ENCODE results near the gene SS18L1.

Gene SS18L1

DNA sequence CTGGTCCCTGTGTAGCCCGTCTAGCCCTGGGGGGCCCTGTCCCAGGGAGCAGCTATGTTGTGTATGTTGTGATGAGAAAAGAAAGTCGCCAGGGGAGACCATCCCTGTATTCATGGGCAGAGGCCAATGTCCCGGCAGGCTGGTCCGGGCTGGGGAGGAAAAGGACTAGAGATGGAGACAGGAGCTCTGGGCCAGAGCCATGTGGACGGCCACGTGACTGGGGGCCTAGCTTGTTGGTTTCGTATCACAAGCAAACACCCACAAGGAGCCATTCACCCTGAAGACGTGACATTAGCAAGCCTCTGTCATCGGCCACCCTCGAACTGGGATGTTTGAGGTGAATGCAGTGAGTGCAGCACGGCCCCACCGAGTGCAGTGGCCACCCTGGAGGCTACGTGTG lies 79.4 kb downstream of the SS18L1 start:
- TF ChIP-seq ZNF274 (IDR thresholded peaks at IDR 0.05; ENCODE audit: low read depth, low read length) = no peak
- no peak overlapping the region for H3K4me3 ChIP-seq (ENCODE audit: low read length)

DNA sequence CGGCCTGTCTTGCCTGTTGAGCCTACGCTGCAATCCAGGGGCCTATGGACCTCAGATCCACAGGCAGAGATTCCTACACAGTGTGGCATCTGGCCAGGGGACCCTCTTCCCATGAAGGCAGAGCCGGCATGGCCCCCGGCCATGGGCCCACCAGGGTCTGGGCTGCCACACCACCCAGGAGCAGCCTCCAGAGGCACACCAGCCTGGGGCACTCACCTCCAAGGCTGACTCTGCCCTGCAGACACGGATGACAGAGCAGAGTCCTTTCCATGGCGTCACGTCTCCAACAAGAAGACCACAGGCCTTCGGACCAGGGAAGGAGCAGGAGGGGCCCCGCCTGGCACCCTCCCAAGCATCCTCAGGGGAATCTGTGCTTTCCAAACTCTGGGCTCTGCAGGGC lies 80.0 kb downstream of the SS18L1 start:
- H3K4me3 ChIP-seq (ENCODE audit: low read length) = no peak overlapping the region
- no peak for TF ChIP-seq ZNF274 (IDR thresholded peaks at IDR 0.05; ENCODE audit: low read depth, low read length)

DNA sequence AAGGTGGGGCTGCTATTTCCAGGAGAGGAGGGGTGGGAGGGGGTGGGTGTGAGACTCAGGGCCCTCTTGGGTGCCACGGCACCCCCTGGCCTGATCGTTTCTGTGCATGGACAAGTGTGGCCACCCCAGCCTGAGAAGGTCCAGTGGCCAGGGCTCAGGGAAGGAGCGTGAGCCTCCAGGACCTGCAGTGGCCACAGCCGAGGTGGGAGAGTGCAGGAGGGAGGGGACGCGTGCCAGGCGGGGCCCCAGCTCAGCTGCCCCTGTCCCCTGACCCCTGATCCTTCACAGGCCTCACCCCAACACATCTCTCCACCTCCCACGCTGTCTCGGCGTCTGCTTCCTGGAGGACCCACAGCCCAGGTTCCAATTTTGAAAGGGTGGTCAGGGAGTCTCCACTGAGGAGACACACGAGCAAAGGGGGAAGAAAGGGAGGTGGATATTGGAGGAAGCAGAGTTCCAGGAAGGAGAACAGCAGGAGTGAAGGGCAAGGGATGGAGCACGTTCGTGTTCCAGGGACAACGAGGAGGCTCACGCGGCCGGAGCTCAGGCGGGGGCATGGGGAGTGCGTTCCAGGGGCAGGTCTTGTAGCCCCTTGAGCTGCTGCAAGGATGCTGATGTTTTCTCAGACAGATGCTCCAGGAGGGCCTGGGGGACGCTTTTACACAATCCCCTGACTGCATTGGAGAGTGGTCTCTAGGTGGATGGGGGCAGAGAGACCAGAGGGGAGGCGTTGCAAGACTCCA lies 80.7 kb downstream of the SS18L1 start:
- TF ChIP-seq ZNF274 (IDR thresholded peaks at IDR 0.05; ENCODE audit: low read depth, low read length) = no peak
- no peak overlapping the region for H3K4me3 ChIP-seq (ENCODE audit: low read length)

DNA sequence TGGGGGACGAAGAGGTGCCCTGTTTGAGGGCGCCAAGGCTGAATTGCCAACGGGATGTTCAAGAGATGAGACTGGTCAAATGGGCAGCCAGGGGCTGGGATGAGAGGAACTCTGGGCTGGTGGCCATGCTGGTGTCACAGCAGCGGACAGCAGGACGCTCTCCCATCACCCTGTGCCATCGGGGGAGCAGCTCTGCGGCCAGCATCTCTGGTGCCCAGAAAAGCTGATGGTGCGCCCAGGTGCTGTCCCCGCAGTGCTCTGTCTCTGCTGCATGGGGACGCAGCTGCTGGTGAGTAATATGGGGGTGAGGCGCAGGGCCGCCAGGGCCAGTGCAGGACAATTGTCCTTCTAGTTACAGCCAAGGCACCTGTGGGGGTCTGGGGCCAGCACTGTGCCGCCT lies 81.5 kb downstream of the SS18L1 start:
- no peak for TF ChIP-seq ZNF274 (IDR thresholded peaks at IDR 0.05; ENCODE audit: low read depth, low read length)
- no peak overlapping the region for H3K4me3 ChIP-seq (ENCODE audit: low read length)

DNA sequence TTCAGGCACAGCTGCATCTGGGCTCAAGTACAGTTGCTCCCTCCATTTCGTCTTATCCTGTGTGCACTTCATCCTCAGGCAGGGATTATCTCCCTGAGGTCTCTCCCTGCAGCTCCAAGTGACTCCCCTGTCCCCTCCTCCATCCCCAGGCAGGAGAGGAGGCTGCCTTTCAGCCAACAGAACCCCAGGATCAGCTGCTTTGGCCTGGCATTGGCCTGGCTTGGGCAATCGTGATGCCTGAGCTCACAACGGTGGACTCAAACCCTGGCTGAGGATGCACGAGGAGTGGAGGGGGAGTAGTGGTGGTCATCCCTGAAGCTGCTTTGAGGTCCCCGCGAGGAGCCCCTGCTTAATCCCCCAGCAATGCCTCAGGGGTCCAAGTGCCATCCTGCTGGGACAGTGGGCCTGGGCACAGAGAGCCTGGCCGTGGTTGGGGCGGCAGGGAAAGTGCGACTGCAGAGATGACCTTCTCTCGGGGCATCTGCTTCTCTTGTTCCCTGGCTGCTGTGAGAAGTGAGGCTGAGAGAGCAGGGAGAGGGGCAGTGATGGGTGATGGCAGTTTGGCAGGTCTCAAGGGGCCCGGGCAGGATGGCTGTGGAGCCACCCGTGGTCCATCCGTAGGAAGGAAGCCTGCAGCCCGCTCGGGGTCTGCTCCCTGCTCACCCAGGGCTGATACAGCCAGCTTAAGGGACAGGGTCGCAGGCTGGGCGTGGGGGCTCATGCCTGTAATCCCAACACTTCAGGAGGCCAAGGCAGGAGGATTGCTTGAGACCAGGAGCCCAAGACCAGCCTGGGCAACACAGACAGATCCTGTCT lies 82.5 kb downstream of the SS18L1 start:
- H3K4me3 ChIP-seq (ENCODE audit: low read length) = no peak overlapping the region
- TF ChIP-seq ZNF274 (IDR thresholded peaks at IDR 0.05; ENCODE audit: low read depth, low read length) = no peak

DNA sequence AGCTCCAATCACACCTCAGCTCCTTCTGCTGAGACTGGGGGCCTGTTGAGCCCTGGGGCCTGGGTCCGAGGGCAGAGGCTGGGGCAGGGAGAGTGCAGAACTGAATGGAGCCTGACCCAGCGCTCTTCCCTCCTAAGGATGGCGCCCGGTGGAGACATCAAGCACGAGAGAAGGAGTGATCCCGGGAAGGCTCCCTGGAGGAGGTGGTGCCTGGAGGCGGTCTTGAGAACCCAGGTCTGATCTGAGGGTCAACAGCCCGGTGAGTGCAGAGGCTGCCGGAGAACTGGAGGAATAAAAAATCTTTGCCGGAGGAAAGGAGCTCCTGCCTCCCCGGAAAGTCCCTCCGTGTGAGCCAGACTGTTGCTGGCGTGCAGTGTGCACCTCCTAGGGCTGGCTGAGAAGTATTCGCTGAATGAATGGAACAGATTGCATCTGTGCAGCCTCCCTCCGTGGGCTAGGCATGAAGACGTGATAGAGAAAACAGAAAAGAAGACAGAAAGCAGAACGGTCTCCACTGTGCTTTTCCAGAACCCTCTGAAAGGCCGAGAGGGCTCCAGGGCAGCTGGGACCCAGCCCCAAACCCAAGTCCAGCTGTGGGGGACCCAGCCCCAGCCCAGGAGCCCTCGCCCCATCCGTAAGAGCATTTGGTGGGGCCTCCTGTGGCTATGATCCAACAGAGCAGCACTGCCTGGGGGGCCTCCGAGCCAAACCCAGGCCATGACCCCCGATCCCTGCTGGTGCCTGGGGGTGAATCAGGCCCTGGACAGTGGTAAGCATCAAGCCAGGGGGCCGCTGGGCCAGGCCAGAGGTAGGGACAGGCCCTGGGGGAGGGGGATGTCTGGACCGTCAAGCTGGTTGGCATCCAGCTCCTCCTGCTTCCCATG lies 83.4 kb downstream of the SS18L1 start:
- no peak overlapping the region for H3K4me3 ChIP-seq (ENCODE audit: low read length)
- no peak for TF ChIP-seq ZNF274 (IDR thresholded peaks at IDR 0.05; ENCODE audit: low read depth, low read length)

DNA sequence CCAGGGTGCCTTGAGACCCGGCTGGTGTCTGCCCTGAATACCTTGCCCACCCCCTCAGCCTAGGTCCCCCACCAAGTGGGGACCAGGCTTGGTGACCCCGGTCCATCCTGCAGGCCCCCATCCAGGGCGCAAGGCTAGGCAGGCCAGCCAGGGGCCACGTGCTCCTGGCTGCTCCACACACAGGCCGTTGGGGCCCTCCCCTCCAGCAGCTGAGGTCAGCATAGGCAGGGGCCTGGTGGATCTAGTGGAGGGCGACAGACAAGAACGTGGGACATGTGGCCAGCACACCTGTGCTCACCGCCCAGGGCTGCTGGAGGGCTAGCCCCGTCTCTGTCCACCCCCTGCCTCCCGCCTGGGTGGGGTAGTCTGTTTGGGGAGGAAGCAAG lies 84.0 kb downstream of the SS18L1 start:
- TF ChIP-seq ZNF274 (IDR thresholded peaks at IDR 0.05; ENCODE audit: low read depth, low read length) = no peak
- no peak overlapping the region for H3K4me3 ChIP-seq (ENCODE audit: low read length)

DNA sequence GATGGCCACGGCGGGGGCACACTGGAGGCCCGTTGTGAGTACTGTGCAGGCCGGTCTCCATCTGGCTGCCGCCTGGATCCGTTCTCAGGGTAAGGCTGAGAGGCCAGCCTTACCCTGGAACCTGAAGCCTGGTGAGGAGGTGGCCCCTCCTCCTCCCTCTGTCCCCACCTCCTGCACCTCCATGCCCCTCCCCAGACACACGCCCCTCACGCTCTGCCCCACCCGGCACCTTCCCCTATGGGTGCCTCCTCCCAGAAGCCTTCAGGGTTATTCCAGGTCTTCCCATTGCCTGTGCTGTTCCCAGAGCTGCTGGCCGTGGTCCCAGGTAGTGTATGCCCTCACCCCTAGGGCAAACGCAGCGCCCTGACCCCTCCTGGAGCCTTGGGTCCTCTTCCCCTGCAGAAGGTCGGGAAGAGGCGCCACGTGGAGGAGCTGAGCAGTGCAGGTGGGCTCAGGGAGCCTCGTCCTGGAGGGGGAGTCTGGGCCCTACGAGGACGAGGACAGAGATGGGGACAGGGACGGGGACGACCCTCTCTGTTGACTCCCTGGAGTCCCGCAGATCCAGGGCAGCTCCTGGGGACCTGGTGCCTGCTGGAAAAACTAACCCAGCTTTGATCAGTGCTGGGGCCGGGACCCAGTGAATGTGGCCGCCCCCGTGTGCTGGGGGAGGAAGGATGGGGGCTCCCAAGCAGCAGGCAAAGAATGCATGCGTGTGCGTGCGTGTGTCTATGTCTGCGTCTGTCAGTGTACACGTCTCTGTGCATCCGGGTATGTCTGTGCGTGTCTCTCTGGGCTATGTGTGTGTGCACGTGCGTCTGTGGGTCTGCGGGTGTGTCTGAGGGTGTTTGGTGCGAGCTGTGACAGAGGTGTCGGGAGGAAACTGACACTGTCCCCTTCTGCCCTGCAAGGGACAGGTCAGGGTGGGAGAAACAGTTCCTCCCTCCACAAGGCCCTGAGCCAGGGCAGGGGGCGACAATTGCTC lies 84.7 kb downstream of the SS18L1 start:
- no peak for TF ChIP-seq ZNF274 (IDR thresholded peaks at IDR 0.05; ENCODE audit: low read depth, low read length)
- H3K4me3 ChIP-seq (ENCODE audit: low read length) = no peak overlapping the region

DNA sequence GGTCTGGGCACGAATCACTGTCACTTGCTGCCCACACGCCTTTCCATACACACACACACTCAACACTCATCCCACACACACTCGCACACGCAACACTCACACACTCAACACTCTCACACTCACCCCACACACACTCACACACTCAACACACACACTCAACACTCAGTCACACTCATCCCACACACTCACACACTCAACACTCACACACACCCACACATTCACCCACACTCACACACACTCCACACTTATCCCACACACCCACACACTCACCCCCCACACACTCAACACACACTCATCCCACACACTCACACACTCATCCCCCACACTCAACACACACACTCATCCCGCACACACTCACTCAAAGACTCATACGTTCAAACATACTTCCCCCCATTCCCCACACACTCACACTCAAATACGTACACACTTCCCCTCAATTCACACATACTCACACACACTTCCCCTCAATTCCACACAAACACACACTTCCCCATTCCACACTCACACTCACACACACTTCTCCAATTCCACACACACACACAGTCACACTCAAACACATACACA lies 85.5 kb downstream of the SS18L1 start:
- TF ChIP-seq ZNF274 (IDR thresholded peaks at IDR 0.05; ENCODE audit: low read depth, low read length) = no peak
- H3K4me3 ChIP-seq (ENCODE audit: low read length) = no peak overlapping the region

DNA sequence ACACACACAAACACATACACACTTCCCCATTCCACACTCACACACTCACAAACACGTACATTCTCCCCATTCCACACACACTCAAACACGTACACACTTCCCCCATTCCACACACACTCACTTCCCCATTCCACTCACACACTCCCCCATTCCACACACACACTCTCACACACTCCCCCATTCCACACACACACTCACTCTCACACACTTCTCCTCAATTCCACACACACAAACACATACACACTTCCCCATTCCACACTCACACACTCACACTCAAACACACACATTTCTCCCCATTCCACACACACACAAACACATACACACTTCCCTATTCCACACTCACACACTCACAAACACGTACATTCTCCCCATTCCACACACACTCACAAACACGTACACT lies 86.1 kb downstream of the SS18L1 start:
- H3K4me3 ChIP-seq (ENCODE audit: low read length) = no peak overlapping the region
- no peak for TF ChIP-seq ZNF274 (IDR thresholded peaks at IDR 0.05; ENCODE audit: low read depth, low read length)

DNA sequence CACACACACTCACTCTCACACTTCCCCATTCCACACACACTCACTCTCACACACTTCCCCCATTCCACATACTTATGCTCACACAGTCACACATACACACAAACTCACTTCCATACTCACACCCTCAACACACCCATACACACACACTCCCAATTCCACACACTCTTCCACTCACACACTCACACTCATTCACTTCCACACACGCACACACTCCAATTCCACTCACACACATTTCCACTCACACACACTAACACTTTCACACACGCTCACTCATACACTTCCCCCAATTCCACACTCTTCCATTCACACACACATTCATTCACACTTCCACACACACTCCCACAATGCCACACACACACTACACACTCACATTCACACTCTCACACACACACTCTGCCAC lies 86.7 kb downstream of the SS18L1 start:
- TF ChIP-seq ZNF274 (IDR thresholded peaks at IDR 0.05; ENCODE audit: low read depth, low read length) = no peak
- no peak overlapping the region for H3K4me3 ChIP-seq (ENCODE audit: low read length)

DNA sequence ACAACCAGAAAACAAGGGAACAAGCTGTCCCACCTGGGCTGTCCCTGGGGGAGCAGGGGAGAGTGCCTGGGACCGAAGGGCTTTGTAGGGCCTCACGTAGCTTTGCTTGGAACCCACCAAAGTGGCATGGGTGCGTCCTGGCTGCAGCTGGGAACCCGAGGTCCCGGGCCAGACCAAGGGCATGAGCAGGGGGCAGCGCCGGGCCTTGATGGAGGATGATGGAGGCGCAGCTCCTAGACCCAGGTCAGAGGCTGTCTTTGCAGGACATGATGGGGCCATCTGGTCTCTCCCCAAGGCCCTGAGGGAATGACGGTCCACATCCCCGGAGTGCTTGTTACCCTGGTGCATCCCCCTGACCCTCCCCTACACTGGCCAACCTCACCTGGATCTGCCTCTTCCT lies 87.1 kb downstream of the SS18L1 start:
- TF ChIP-seq ZNF274 (IDR thresholded peaks at IDR 0.05; ENCODE audit: low read depth, low read length) = no peak
- no peak overlapping the region for H3K4me3 ChIP-seq (ENCODE audit: low read length)

DNA sequence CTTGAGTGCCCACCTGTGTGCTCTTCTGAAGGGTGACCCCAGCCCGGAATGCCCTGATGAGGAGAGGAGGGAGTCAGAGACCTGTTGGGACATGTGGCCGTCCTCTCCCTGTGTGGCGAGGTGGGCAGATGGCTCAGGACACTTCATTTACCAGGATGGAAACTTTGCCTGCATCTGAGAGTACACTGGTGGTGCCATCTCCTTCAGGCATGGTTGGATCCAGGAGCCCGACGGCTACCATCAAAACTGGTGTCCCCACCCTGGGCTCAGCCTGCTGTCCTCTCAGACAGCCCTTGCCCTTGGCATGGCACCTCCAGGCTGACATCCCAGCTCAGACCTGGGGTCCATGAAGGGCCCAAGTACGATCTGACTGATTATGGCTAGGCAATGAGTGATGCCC lies 87.7 kb downstream of the SS18L1 start:
- no peak overlapping the region for H3K4me3 ChIP-seq (ENCODE audit: low read length)
- TF ChIP-seq ZNF274 (IDR thresholded peaks at IDR 0.05; ENCODE audit: low read depth, low read length) = no peak

Measured in GM08714 (cell line).